Left lung (tissue), 10 donors: Measurements from ENCODE around the gene PHF20. TPM values are rescaled to one million over a fixed set of nuclear protein-coding genes. Genes with fewer than 3 reads are reported as not detected.

Experiments used
- ATAC-seq: fragments of 200-7000 bp; cut with Tn5 transposase; one replicate; pipeline ENCODE4 v1.9.1; 2020; ENCODE audit warnings: moderate library complexity
- DNase-seq, 4 donors: peaks; one replicate each; pipeline ENCODE4 v3.0.0-alpha.2; 2013 to 2020
- H3K27ac ChIP-seq, 2 donors: fragments of 200-600 bp; sonication (generic) in 1 of 2; one replicate each; pipeline versions ENCODE4 v1.5.0 to v1.8.0; 2020 to 2021
- H3K27me3 ChIP-seq, 2 donors: fragments of 200-600 bp; sonication (generic) in 1 of 2; one replicate each; pipeline versions ENCODE4 v1.5.0 to v1.8.0; 2020 to 2021
- H3K36me3 ChIP-seq, 2 donors: fragments of 200-600 bp; sonication (generic) in 1 of 2; one replicate each; pipeline versions ENCODE4 v1.5.0 to v1.8.0; 2020 to 2021
- H3K4me1 ChIP-seq, 2 donors: fragments of 200-600 bp; one replicate each; pipeline ENCODE4 v1.8.0; 2021
- H3K4me3 ChIP-seq, 2 donors: fragments of 200-600 bp; sonication (generic) in 1 of 2; one replicate each; pipeline versions ENCODE4 v1.5.0 to v1.8.0; 2020 to 2021; ENCODE audit warnings: mild to moderate bottlenecking in 1 of 2
- H3K9me3 ChIP-seq, 2 donors: fragments of 200-600 bp; sonication (generic) in 1 of 2; one replicate each; pipeline versions ENCODE4 v1.5.0 to v1.8.0; 2020 to 2021
- intact Hi-C, 2 donors: fragments of 100-400 bp; cut with DNase I; formaldehyde crosslinking; loops; one replicate each; pipeline versions ENCODE4 v1.11.2 to v1.14.2; 2022
- polyA plus RNA-seq, 6 donors: library from polyadenylated mRNA; unstranded; fragments of 120-200 nt; gene quantifications; one replicate each; pipeline ENCODE4 v1.2.1, GENCODE V29; 2013; ENCODE audit not compliant: insufficient read length in 6 of 6
- total RNA-seq, 2 donors: library from RNA; stranded (reverse); fragmentation: NEBNext Ultra II Directional; extraction: Animal tissue kit (Norgen Biotek cat#: 25700); gene quantifications; one replicate each; pipeline ENCODE4 v1.2.1, GENCODE V29; 2021
- TF ChIP-seq, protein P1 (sequence below), 2 donors: fragments of 200-600 bp; sonication (generic) in 1 of 2; IDR thresholded peaks; one replicate each; pipeline versions ENCODE4 v1.5.0 to v1.8.0; 2021; ENCODE audit warnings: antibody characterized with exemption in 2 of 2
- donor health status: DM: no; HTN: yes; CAD: no.
- donor health status: DM: no; HTN: no; CAD: no.

The PHF20 gene
- total and polyA plus RNA-seq, 8 donors = 31.1 to 43.4 (median 39.6) TPM

- DNase-seq = no peak
Measured at GRCh38 chr20:35963878-35964277, 192.1 kb downstream of the PHF20 start.

DNA sequence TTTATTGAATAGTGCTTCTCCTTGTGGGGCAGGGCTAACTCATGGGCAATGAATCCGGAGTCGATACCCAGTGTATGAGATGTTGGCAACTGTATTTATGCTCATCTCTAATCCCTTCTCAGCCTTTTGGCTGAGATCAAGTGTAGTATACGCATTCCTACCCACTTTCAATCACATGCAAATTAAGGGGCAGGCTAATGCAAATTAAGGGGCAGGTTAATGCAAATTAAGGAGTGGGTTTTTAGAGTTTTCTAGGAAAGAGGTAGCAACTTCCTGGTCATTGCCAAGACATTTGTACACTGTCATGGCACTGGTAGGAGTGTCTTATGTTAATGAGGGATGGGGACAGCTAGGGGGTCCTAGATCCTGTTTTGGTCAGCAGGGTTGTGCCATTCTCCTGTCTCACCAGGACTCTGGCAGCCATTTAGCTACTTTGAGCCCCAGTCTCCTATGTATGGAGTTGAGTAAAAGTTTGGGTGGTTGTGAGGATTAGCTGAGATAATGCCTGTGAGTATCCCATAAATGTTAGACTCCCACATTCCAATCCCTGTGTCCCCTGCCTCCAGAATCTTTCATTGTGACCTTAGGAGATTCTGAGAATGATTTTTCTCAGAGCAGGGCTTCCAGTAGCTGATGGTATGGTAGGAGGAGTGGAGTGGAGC lies 196.3 kb downstream of the PHF20 start, which contains the start of gene CNBD2:
Gene CNBD2, plus strand, starts transcription at position 612 of the 662 bp plus-strand sequence. CDS start 173 bp downstream, outside the sequence.
- Histone ChIP-seq H3K4me3 (no peak within 1 kb of the TSS), H3K27ac (no peak within 1 kb of the TSS), H3K9me3 (no peaks in the 10 kb centered on the region), H3K4me1 (no peaks in the 10 kb centered on the region), H3K36me3 (no peaks in the 10 kb centered on the region), H3K27me3 (no peaks in the 10 kb centered on the region)
- DNase-seq (no peak), ATAC-seq (no peak)
- intact Hi-C loops = no loop called here
- TF ChIP-seq, protein P1, sequence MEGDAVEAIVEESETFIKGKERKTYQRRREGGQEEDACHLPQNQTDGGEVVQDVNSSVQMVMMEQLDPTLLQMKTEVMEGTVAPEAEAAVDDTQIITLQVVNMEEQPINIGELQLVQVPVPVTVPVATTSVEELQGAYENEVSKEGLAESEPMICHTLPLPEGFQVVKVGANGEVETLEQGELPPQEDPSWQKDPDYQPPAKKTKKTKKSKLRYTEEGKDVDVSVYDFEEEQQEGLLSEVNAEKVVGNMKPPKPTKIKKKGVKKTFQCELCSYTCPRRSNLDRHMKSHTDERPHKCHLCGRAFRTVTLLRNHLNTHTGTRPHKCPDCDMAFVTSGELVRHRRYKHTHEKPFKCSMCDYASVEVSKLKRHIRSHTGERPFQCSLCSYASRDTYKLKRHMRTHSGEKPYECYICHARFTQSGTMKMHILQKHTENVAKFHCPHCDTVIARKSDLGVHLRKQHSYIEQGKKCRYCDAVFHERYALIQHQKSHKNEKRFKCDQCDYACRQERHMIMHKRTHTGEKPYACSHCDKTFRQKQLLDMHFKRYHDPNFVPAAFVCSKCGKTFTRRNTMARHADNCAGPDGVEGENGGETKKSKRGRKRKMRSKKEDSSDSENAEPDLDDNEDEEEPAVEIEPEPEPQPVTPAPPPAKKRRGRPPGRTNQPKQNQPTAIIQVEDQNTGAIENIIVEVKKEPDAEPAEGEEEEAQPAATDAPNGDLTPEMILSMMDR (IDR thresholded peaks at IDR 0.05) = no peak

More at GRCh38 chr20:35963878-35964277, 192.1 kb downstream of the PHF20 start:
- Histone ChIP-seq H3K27ac (no peak overlapping the region), H3K4me3 (no peak overlapping the region), H3K36me3 (no peaks in the 10 kb centered on the region), H3K9me3 (no peaks in the 10 kb centered on the region), H3K27me3 (no peaks in the 10 kb centered on the region), H3K4me1 (no peaks in the 10 kb centered on the region)
- intact Hi-C loops = no loop called here
- TF ChIP-seq, protein P1 (IDR thresholded peaks at IDR 0.05) = no peak
- ATAC-seq = no peak

DNA sequence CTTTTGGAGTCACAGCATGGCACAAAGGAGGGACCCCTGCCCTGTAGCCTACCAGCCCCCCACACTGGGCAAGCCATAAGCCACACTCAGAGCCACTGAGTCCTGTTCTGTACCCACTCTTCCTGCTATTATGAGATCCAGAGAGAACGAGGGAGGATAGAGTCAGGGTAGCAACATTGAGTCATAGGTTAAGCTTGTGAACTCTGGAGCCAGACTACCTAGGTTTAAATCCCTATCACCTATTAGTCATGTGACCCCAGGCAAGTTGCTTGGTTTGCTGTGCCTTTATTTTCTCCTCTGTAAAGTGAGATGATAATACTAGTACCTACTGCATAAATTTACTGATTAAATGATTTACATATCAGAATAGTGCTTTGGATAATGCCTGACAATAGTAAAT lies 197.1 kb downstream of the PHF20 start:
- H3K9me3 ChIP-seq = no peaks in the 10 kb centered on the region
- intact Hi-C loops = no loop called here
- H3K27ac ChIP-seq = no peak overlapping the region
- ATAC-seq (no peak), DNase-seq (no peak)
- H3K36me3 ChIP-seq = no peaks in the 10 kb centered on the region
- TF ChIP-seq, protein P1 (IDR thresholded peaks at IDR 0.05) = no peak
- no peak overlapping the region for H3K4me3 ChIP-seq
- H3K4me1 ChIP-seq = no peaks in the 10 kb centered on the region
- no peaks in the 10 kb centered on the region for H3K27me3 ChIP-seq

DNA sequence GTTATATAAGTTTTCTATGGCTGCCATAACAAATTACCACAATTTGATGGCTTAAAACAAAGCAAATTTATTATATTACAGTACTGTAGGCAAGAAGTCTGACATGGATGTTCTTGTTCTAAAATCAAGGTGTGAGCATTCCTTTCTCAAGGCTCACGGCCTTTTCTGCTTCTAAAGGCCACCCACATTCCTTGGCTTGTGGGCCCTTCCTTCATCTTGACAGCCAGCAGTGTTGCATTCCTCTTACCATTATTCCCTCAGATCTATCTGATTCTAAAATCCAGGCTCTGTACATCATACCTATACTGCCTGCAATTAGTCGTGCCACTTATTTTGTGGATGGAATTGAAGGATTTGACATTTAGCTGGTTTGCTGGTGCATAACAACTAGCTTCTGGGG lies 200.2 kb downstream of the PHF20 start:
- DNase-seq = no peak
- H3K9me3 ChIP-seq = no peaks in the 10 kb centered on the region

GRCh38 chr20:35972462-35972861 lies 200.6 kb downstream of the PHF20 start:
- no peak overlapping the region for H3K4me3 ChIP-seq
- TF ChIP-seq, protein P1 (IDR thresholded peaks at IDR 0.05) = no peak
- no peak for DNase-seq
- H3K4me1 ChIP-seq = no peaks in the 10 kb centered on the region
- H3K27ac ChIP-seq = no peak overlapping the region
- H3K36me3 ChIP-seq = no peaks in the 10 kb centered on the region
- no peaks in the 10 kb centered on the region for H3K27me3 ChIP-seq
- intact Hi-C loops = no loop called here
- no peak for ATAC-seq
- H3K9me3 ChIP-seq = no peaks in the 10 kb centered on the region

More for the DNA sequence above, 200.2 kb downstream of the PHF20 start:
- intact Hi-C loops = no loop called here
- Histone ChIP-seq H3K36me3 (no peaks in the 10 kb centered on the region), H3K4me3 (no peak overlapping the region), H3K4me1 (no peaks in the 10 kb centered on the region), H3K27me3 (no peaks in the 10 kb centered on the region), H3K27ac (no peak overlapping the region)
- TF ChIP-seq, protein P1 (IDR thresholded peaks at IDR 0.05) = no peak
- ATAC-seq = no peak
